Endothelial cell of umbilical vein (primary cell): ENCODE data around the gene FAM227B. TPM values are rescaled to one million over a fixed set of nuclear protein-coding genes. Genes with fewer than 3 reads are reported as not detected.

Experiments
- BruUV-seq: library from RNA; stranded (reverse); fragments of 400-500 nt; replicated peaks from 2 replicates; lab custom pipeline; 2021; lab: Mats Ljungman, UMichigan
- CTCF ChIA-PET: fragments of 300-600, 350-600 bp; sonication (Branson Sonifier 250); formaldehyde crosslinking; loops from one replicate; lab custom pipeline; 2021; ENCODE audit warnings: antibody characterized with exemption, inconsistent platforms; lab: Charles Lee
- POLR2A ChIA-PET: fragments of 300-600, 350-600 bp; sonication (Branson Sonifier 250); formaldehyde crosslinking; loops from one replicate; lab custom pipeline; 2021; ENCODE audit warnings: antibody characterized with exemption, inconsistent platforms; lab: Charles Lee
- DNase-seq: peaks from one replicate; pipeline ENCODE4 v3.0.0-alpha.2; 2011; ENCODE audit warnings: low read depth, low spot score
- FAIRE-seq: peaks from 2 replicates; lab custom pipeline; 2011; peaks lifted over from hg19 to GRCh38; lab: Jason Lieb, UNC
- H2AFZ ChIP-seq: 2 replicates; pipeline ENCODE4 v1.6.0; 2012; ENCODE audit warnings: low read depth, low read length, control low read depth, inconsistent platforms
- H3K27ac ChIP-seq: 2 replicates; pipeline ENCODE4 v1.5.1; 2011; ENCODE audit warnings: low read depth, mild to moderate bottlenecking, control low read depth, low read length, moderate library complexity; ENCODE audit not compliant: insufficient read depth
- H3K27me3 ChIP-seq, 2 experiments: 2 replicates each; pipeline versions ENCODE4 v1.6.0 to v1.6.1; 2011; ENCODE audit warnings: low read length in 2 of 2, mixed read lengths in 1 of 2; ENCODE audit not compliant: control insufficient read depth in 2 of 2, insufficient read depth in 2 of 2
- H3K36me3 ChIP-seq, 2 experiments: 2 replicates in 1 of 2; 3 replicates in 1 of 2; pipeline ENCODE4 v1.5.1; 2011; ENCODE audit warnings: low read length in 2 of 2, mild to moderate bottlenecking in 1 of 2, moderate library complexity in 1 of 2; ENCODE audit not compliant: control insufficient read depth in 2 of 2, insufficient read depth in 2 of 2; ENCODE audit errors: extremely low read depth in 1 of 2
- H3K4me1 ChIP-seq: 3 replicates; pipeline ENCODE4 v1.5.1; 2011; ENCODE audit warnings: mild to moderate bottlenecking, low read length; ENCODE audit not compliant: control insufficient read depth, insufficient read depth; ENCODE audit errors: extremely low read depth
- H3K4me2 ChIP-seq: 2 replicates; pipeline ENCODE4 v1.6.1; 2011; ENCODE audit warnings: low read length, control low read depth, mixed read lengths; ENCODE audit not compliant: insufficient read depth
- H3K4me3 ChIP-seq, 3 experiments: fragments of 200-600 bp in 1 of 3; sonication (generic), shearing (Covaris generic) in 1 of 3; replicated peaks in 1 of 3; 2 replicates each; pipeline ENCODE4 v1.5.1; 2011 to 2016; ENCODE audit warnings: control low read depth in 3 of 3, low read length in 3 of 3, mild to moderate bottlenecking in 2 of 3, inconsistent platforms in 1 of 3, low read depth in 1 of 3, moderate library complexity in 1 of 3; ENCODE audit not compliant: insufficient read depth in 1 of 3
- H3K79me2 ChIP-seq: 2 replicates; pipeline ENCODE4 v1.6.0; 2012; ENCODE audit warnings: low read length, inconsistent platforms; ENCODE audit not compliant: control insufficient read depth, insufficient read depth
- H3K9ac ChIP-seq: replicated peaks from 2 replicates; pipeline ENCODE3; 2011; ENCODE audit warnings: low read length, control low read depth; ENCODE audit not compliant: insufficient read depth; ENCODE audit errors: extremely low read depth
- H3K9me1 ChIP-seq: replicated peaks from 3 replicates; pipeline ENCODE4 v1.6.0; 2011; ENCODE audit warnings: mild to moderate bottlenecking, low read length; ENCODE audit not compliant: control insufficient read depth, insufficient read depth; ENCODE audit errors: extremely low read depth
- H3K9me3 ChIP-seq: replicated peaks from 2 replicates; pipeline ENCODE4 v1.5.1; 2012; ENCODE audit warnings: low read length, inconsistent platforms; ENCODE audit not compliant: control insufficient read depth, insufficient read depth
- H4K20me1 ChIP-seq: replicated peaks from 2 replicates; pipeline ENCODE3; 2011; ENCODE audit warnings: mild to moderate bottlenecking, low read length; ENCODE audit not compliant: control insufficient read depth, insufficient read depth; ENCODE audit errors: extremely low read depth
- EZH2 ChIP-seq: IDR thresholded peaks from 2 replicates; pipeline ENCODE4 v1.6.1; 2012; ENCODE audit warnings: borderline replicate concordance, low read depth, mild to moderate bottlenecking, moderate library complexity, low read length, inconsistent platforms; ENCODE audit not compliant: severe bottlenecking
- FOS ChIP-seq: IDR thresholded peaks from 2 replicates; pipeline ENCODE4 v1.6.1; 2011; ENCODE audit warnings: mild to moderate bottlenecking, low read length, moderate library complexity, borderline replicate concordance; ENCODE audit not compliant: insufficient read depth
- GATA2 ChIP-seq: IDR thresholded peaks from 2 replicates; pipeline ENCODE4 v1.7.0; 2011; ENCODE audit warnings: low read depth, mild to moderate bottlenecking, moderate library complexity, mixed read lengths, low read length; ENCODE audit not compliant: insufficient read length, insufficient read depth
- JUN ChIP-seq: IDR thresholded peaks from 2 replicates; pipeline ENCODE4 v1.6.1; 2011; ENCODE audit warnings: borderline replicate concordance, low read depth; ENCODE audit not compliant: insufficient read length, insufficient read depth
- MYC ChIP-seq: IDR thresholded peaks from one replicate; pipeline ENCODE4 v1.6.1; 2011; ENCODE audit warnings: mild to moderate bottlenecking, low read depth, low read length
- POLR2A ChIP-seq: IDR thresholded peaks from 2 replicates; pipeline ENCODE4 v1.6.1; 2012; ENCODE audit warnings: low read depth, mild to moderate bottlenecking, control low read depth, low read length
- POLR2AphosphoS5 ChIP-seq: IDR thresholded peaks from 2 replicates; pipeline ENCODE4 v1.6.1; 2012; ENCODE audit warnings: low read depth, mild to moderate bottlenecking, control low read depth, low read length, moderate library complexity; ENCODE audit not compliant: insufficient read depth
- dilution Hi-C: fragments of 300-500 bp; cut with MboI; formaldehyde crosslinking; loops from one replicate; pipeline ENCODE4 v1.15.0; 2019; ENCODE audit warnings: low sequenced_read_pairs; ENCODE audit not compliant: extremely low pct_ligation_motif_present
- intact Hi-C: fragments of 100-400 bp; cut with micrococcal nuclease; formaldehyde crosslinking; loops from one replicate; pipeline ENCODE4 v1.10.0; 2022
- polyA plus RNA-seq, 4 experiments: library from polyadenylated mRNA; depleted of rRNA in 3 of 4; stranded (reverse) in 3 of 4; unstranded in 1 of 4; fragments of >200 nt; gene quantifications; 2 replicates each; pipeline versions ENCODE4 v1.2.1 to v1.2.3, GENCODE V29; 2011 to 2012; ENCODE audit warnings: missing spikeins in 1 of 4
- total RNA-seq: library from RNA; stranded (reverse); gene quantifications from 2 replicates; pipeline ENCODE4 v1.2.3, GENCODE V29; 2021
- TF ChIP-seq, protein P1 (sequence below), 2 donors: IDR thresholded peaks; 1 replicate in 1 of 2; 2 replicates in 1 of 2; pipeline ENCODE4 v1.5.1; 2011; ENCODE audit warnings: low read length in 2 of 2, mild to moderate bottlenecking in 2 of 2, moderate library complexity in 2 of 2, control low read depth in 1 of 2, inconsistent platforms in 1 of 2, low read depth in 1 of 2; ENCODE audit not compliant: insufficient read depth in 1 of 2; ENCODE audit errors: extremely low read depth in 1 of 2
- TF ChIP-seq, protein P2 (sequence below): IDR thresholded peaks from 2 replicates; pipeline ENCODE4 v1.6.1; 2011; ENCODE audit not compliant: insufficient read depth, insufficient read length

FAM227B gene
- total and polyA plus RNA-seq, 2 donors (not counting 3 experiments of a cell fraction or from before 2014, with no cell fraction given), result 1.5 to 1.8 TPM

DNA sequence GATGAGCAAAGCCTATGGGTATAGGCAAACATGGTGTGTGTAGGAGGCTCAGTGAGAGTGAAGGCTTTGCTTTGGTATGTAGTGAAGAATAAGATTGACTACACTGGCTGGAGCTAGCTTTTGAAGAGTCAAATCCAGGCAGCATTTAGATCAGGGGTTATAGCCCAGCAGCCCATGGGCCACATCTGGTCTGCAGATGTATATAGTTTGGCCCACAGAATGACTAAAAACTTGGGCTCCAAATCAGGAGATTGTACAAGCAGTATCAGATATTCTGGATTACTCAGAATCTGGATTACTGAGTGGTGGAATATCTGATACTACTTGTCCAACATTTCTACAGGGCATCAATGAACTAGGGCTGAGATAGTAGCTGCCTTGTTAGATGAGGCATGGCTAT lies 290.5 kb downstream of the FAM227B start:
- Histone ChIP-seq H3K4me1 (no peaks in the 10 kb centered on the region), H3K27ac (no peak overlapping the region), H3K9ac (no peak overlapping the region), H2AFZ (no peak overlapping the region), H3K9me3 (no peaks in the 10 kb centered on the region), H4K20me1 (no peaks in the 10 kb centered on the region), H3K4me2 (no peak overlapping the region), H3K27me3 (no peaks in the 10 kb centered on the region), H3K9me1 (no peaks in the 10 kb centered on the region), H3K79me2 (no peaks in the 10 kb centered on the region), H3K36me3 (peaks cover 0 to 2% of the 10 kb centered on the region in 2 experiments), H3K4me3 (no peak overlapping the region)
- intact Hi-C loops (no loop called here), dilution Hi-C loops (no loop called here)
- DNase-seq (no peak), FAIRE-seq (no peak)
- BruUV-seq, result no TSS peak
- TF ChIP-seq EZH2, result no peak
- no peak for TF ChIP-seq POLR2AphosphoS5
- no peak for TF ChIP-seq POLR2A
- TF ChIP-seq JUN, result no peak
- TF ChIP-seq FOS, result no peak
- TF ChIP-seq, protein P1, sequence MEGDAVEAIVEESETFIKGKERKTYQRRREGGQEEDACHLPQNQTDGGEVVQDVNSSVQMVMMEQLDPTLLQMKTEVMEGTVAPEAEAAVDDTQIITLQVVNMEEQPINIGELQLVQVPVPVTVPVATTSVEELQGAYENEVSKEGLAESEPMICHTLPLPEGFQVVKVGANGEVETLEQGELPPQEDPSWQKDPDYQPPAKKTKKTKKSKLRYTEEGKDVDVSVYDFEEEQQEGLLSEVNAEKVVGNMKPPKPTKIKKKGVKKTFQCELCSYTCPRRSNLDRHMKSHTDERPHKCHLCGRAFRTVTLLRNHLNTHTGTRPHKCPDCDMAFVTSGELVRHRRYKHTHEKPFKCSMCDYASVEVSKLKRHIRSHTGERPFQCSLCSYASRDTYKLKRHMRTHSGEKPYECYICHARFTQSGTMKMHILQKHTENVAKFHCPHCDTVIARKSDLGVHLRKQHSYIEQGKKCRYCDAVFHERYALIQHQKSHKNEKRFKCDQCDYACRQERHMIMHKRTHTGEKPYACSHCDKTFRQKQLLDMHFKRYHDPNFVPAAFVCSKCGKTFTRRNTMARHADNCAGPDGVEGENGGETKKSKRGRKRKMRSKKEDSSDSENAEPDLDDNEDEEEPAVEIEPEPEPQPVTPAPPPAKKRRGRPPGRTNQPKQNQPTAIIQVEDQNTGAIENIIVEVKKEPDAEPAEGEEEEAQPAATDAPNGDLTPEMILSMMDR (IDR thresholded peaks at IDR 0.05; ENCODE audit: extremely low read depth in 1 of 2, insufficient read depth in 1 of 2, low read depth in 1 of 2, low read length in 2 of 2), result no peak
- no peak for TF ChIP-seq MYC
- no peak for TF ChIP-seq GATA2
- TF ChIP-seq, protein P2, sequence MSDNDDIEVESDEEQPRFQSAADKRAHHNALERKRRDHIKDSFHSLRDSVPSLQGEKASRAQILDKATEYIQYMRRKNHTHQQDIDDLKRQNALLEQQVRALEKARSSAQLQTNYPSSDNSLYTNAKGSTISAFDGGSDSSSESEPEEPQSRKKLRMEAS, result no peak
- ChIA-PET POLR2A (no interaction called here), CTCF (no interaction called here)
